Hepatocyte (in vitro differentiated cells): ENCODE measurements around the gene LHPP. TPM values are rescaled to one million over a fixed set of nuclear protein-coding genes. Genes with fewer than 3 reads are reported as not detected.

ENCODE experiments used
- DNase-seq: peaks from one replicate; pipeline ENCODE4 v3.0.0-alpha.2; 2016; ENCODE audit warnings: low spot score
- H2AFZ ChIP-seq: fragments of 200-600 bp; sonication (generic); 2 replicates; pipeline ENCODE4 v1.6.0; 2016; ENCODE audit warnings: antibody characterized with exemption, mild to moderate bottlenecking
- H3K27ac ChIP-seq: fragments of 200-600 bp; sonication (generic); 2 replicates; pipeline ENCODE4 v1.5.1; 2016; ENCODE audit warnings: mild to moderate bottlenecking
- H3K27me3 ChIP-seq: fragments of 200-600 bp; sonication (generic); 2 replicates; pipeline ENCODE4 v1.6.1; 2016
- H3K36me3 ChIP-seq: fragments of 200-600 bp; sonication (generic); replicated peaks from 2 replicates; pipeline ENCODE4 v1.5.1; 2016; ENCODE audit warnings: low read depth; ENCODE audit not compliant: insufficient read depth
- H3K4me1 ChIP-seq: fragments of 200-600 bp; sonication (generic); 2 replicates; pipeline ENCODE4 v1.5.1; 2016; ENCODE audit warnings: mild to moderate bottlenecking, moderate library complexity; ENCODE audit not compliant: insufficient read depth
- H3K4me2 ChIP-seq: fragments of 200-600 bp; sonication (generic); 2 replicates; pipeline ENCODE4 v1.6.0; 2016
- H3K4me3 ChIP-seq: fragments of 200-600 bp; sonication (generic); 2 replicates; pipeline ENCODE4 v1.5.1; 2016; ENCODE audit warnings: mild to moderate bottlenecking
- H3K79me2 ChIP-seq: fragments of 200-600 bp; sonication (generic); 2 replicates; pipeline ENCODE4 v1.6.0; 2017; ENCODE audit warnings: mild to moderate bottlenecking
- H3K9me2 ChIP-seq: fragments of 200-600 bp; sonication (generic); replicated peaks from 2 replicates; pipeline ENCODE4 v1.6.0; 2017; ENCODE audit warnings: mild to moderate bottlenecking; ENCODE audit not compliant: insufficient read depth
- H3K9me3 ChIP-seq: fragments of 200-600 bp; sonication (generic); 2 replicates; pipeline ENCODE4 v1.5.1; 2016; ENCODE audit warnings: low read depth, mild to moderate bottlenecking
- H4K20me1 ChIP-seq: fragments of 200-600 bp; sonication (generic); 2 replicates; pipeline ENCODE4 v1.6.0; 2016; ENCODE audit warnings: mild to moderate bottlenecking; ENCODE audit not compliant: insufficient read depth, poor library complexity, severe bottlenecking
- CTCF ChIP-seq: fragments of 200-600 bp; sonication (generic); IDR thresholded peaks from 2 replicates; pipeline ENCODE4 v1.5.1; 2016; ENCODE audit warnings: antibody characterized with exemption, mild to moderate bottlenecking; ENCODE audit not compliant: poor library complexity
- EZH2 ChIP-seq: fragments of 200-600 bp; sonication (generic); IDR thresholded peaks from 2 replicates; pipeline ENCODE4 v1.6.1; 2016; ENCODE audit warnings: antibody characterized with exemption, mild to moderate bottlenecking, borderline replicate concordance
- EZH2phosphoT487 ChIP-seq: fragments of 200-600 bp; sonication (generic); IDR thresholded peaks from one replicate; pipeline ENCODE4 v1.6.1; 2018; ENCODE audit warnings: antibody characterized with exemption, mild to moderate bottlenecking, low read depth, moderate library complexity; ENCODE audit not compliant: unreplicated experiment, severe bottlenecking
- WGBS: methylation state at CpG from one replicate; pipeline ENCODE4 v1.1.6; 2016; ENCODE audit warnings: low lambda C conversion rate; ENCODE audit errors: missing lambda C conversion rate; 5-methylcytosine and 5-hydroxymethylcytosine counted together
- polyA plus RNA-seq: library from polyadenylated mRNA; unstranded; fragments of >200 nt; fragmentation: Nextera tagmentation; extraction: Ambion mirVana; gene quantifications from 2 replicates; pipeline ENCODE4 v1.2.1, GENCODE V29; 2016
- total RNA-seq: library from RNA; depleted of rRNA; stranded (reverse); fragments of >200 nt; gene quantifications from 2 replicates; pipeline ENCODE4 v1.2.3, GENCODE V29; 2014

Gene LHPP
- total and polyA plus RNA-seq, 2 experiments from 2014 or later, result 29.4 to 30.3 TPM

- Histone ChIP-seq H3K79me2 (no peaks in the 10 kb centered on the region), H4K20me1 (no peaks in the 10 kb centered on the region), H2AFZ (peak overlapping the region; percentile 45), H3K36me3 (no peaks in the 10 kb centered on the region), H3K27ac (no peak overlapping the region), H3K9me2 (no peaks in the 10 kb centered on the region), H3K27me3 (peaks cover 95% of the 10 kb centered on the region), H3K4me2 (peak overlapping the region; percentile 94), H3K9me3 (no peaks in the 10 kb centered on the region), H3K4me3 (peak overlapping the region; percentile 34), H3K4me1 (peaks cover 14% of the 10 kb centered on the region)
- WGBS, result 4% methylated on average over 45 of the region's 59 CpGs
- DNase-seq, result no peak
- TF ChIP-seq EZH2, result peak; percentile 97
- TF ChIP-seq EZH2phosphoT487, result peak; percentile 68
- TF ChIP-seq CTCF, result no peak
Observed at GRCh38 chr10:124449170-124450011, 12.2 kb upstream of the LHPP start.

GRCh38 chr10:124450012-124450782, 11.4 kb upstream of the LHPP start, which contains the start of gene NKX1-2:
NKX1-2 (minus strand) TSS chr10:124450035; CDS start chr10:124449943, 92 bp downstream.
- Histone ChIP-seq H3K4me3 (peak within 1 kb of the TSS; percentile 34), H3K27me3 (peaks cover 93% of the 10 kb centered on the region), H3K9me2 (no peaks in the 10 kb centered on the region), H2AFZ (peak within 1 kb of the TSS; percentile 45), H3K4me2 (peak within 1 kb of the TSS; percentile 94), H3K79me2 (no peaks in the 10 kb centered on the region), H3K27ac (no peak within 1 kb of the TSS), H4K20me1 (no peaks in the 10 kb centered on the region), H3K36me3 (no peaks in the 10 kb centered on the region), H3K9me3 (no peaks in the 10 kb centered on the region), H3K4me1 (peaks cover 14% of the 10 kb centered on the region)
- no peak for TF ChIP-seq EZH2phosphoT487
- no peak for TF ChIP-seq EZH2
- no peak for TF ChIP-seq CTCF
- 6% methylated on average over 24 of the region's 57 CpGs for WGBS
- DNase-seq, result peak; percentile 46

- Histone ChIP-seq H3K4me2 (no peak overlapping the region), H4K20me1 (no peaks in the 10 kb centered on the region), H3K27ac (no peak overlapping the region), H3K79me2 (no peaks in the 10 kb centered on the region), H3K9me3 (no peaks in the 10 kb centered on the region), H3K27me3 (peaks cover 93% of the 10 kb centered on the region), H3K4me1 (peaks cover 14% of the 10 kb centered on the region), H2AFZ (no peak overlapping the region), H3K36me3 (no peaks in the 10 kb centered on the region), H3K4me3 (no peak overlapping the region), H3K9me2 (no peaks in the 10 kb centered on the region)
- no peak for DNase-seq
- TF ChIP-seq EZH2, result no peak
- TF ChIP-seq CTCF, result no peak
- TF ChIP-seq EZH2phosphoT487, result no peak
- 30% methylated on average over 5 of the region's 5 CpGs for WGBS
Observed at GRCh38 chr10:124450783-124451057, 10.9 kb upstream of the LHPP start.
